MM.1S (cell line): ENCODE results near the gene MAP3K5.

Source experiments
- DNase-seq: peaks from one replicate; pipeline ENCODE4 v3.0.0-alpha.2; 2015
- H2AFZ ChIP-seq: fragments of 300-600 bp; sonication (generic); 2 replicates; pipeline ENCODE4 v1.6.0; 2016; ENCODE audit warnings: antibody characterized with exemption, low read length
- H3F3A ChIP-seq: fragments of 300-600 bp; sonication (generic); 2 replicates; pipeline ENCODE4 v1.6.1; 2016; ENCODE audit warnings: mild to moderate bottlenecking, antibody characterized with exemption, low read length, moderate library complexity, mixed read lengths; ENCODE audit not compliant: insufficient read depth
- H3K27ac ChIP-seq: fragments of 300-600 bp; sonication (generic); 2 replicates; pipeline ENCODE4 v1.5.1; 2016; ENCODE audit warnings: mild to moderate bottlenecking, low read length
- H3K27me3 ChIP-seq: fragments of 300-600 bp; sonication (generic); replicated peaks from 2 replicates; pipeline ENCODE4 v1.6.0; 2016; ENCODE audit warnings: low read length; ENCODE audit not compliant: insufficient read depth
- H3K36me3 ChIP-seq: fragments of 300-600 bp; sonication (generic); replicated peaks from 2 replicates; pipeline ENCODE4 v1.6.1; 2016; ENCODE audit warnings: mild to moderate bottlenecking, low read length, mixed read lengths; ENCODE audit not compliant: insufficient read depth
- H3K4me1 ChIP-seq: fragments of 300-600 bp; sonication (generic); 2 replicates; pipeline ENCODE4 v1.6.1; 2016; ENCODE audit warnings: low read length, mixed read lengths
- H3K4me2 ChIP-seq: fragments of 300-600 bp; sonication (generic); 2 replicates; pipeline ENCODE4 v1.6.0; 2016; ENCODE audit warnings: low read depth, low read length
- H3K4me3 ChIP-seq: fragments of 300-600 bp; sonication (generic); 2 replicates; pipeline ENCODE4 v1.5.1; 2016; ENCODE audit warnings: low read length, mixed read lengths
- H3K79me2 ChIP-seq: fragments of 300-600 bp; sonication (generic); 2 replicates; pipeline ENCODE4 v1.6.1; 2016; ENCODE audit warnings: mixed run types, low read length, mixed read lengths
- H3K9ac ChIP-seq: fragments of 300-600 bp; sonication (generic); 2 replicates; pipeline ENCODE4 v1.6.1; 2016; ENCODE audit warnings: low read length, mixed read lengths
- H3K9me2 ChIP-seq: fragments of 300-600 bp; sonication (generic); replicated peaks from 2 replicates; pipeline ENCODE4 v1.6.1; 2016; ENCODE audit warnings: mild to moderate bottlenecking, low read length, mixed read lengths; ENCODE audit not compliant: insufficient read depth
- H3K9me3 ChIP-seq: fragments of 300-600 bp; sonication (generic); replicated peaks from 2 replicates; pipeline ENCODE4 v1.6.1; 2016; ENCODE audit warnings: mild to moderate bottlenecking, low read length, mixed read lengths; ENCODE audit not compliant: insufficient read depth
- H4K20me1 ChIP-seq: fragments of 300-600 bp; sonication (generic); 2 replicates; pipeline ENCODE4 v1.6.1; 2016; ENCODE audit warnings: mild to moderate bottlenecking, low read length, moderate library complexity, mixed read lengths; ENCODE audit not compliant: insufficient read depth
- CTCF ChIP-seq: fragments of 300-600 bp; sonication (generic); IDR thresholded peaks from 2 replicates; pipeline ENCODE4 v1.5.1; 2016; ENCODE audit warnings: antibody characterized with exemption, low read length, mixed read lengths
- EZH2 ChIP-seq: fragments of 300-600 bp; sonication (generic); optimal IDR thresholded peaks from 2 replicates; pipeline ENCODE3; 2017; ENCODE audit warnings: low read depth, mild to moderate bottlenecking, antibody characterized with exemption, low read length, mixed read lengths
- EZH2phosphoT487 ChIP-seq: fragments of 300-600 bp; sonication (generic); IDR thresholded peaks from 2 replicates; pipeline ENCODE4 v1.6.1; 2018; ENCODE audit warnings: antibody characterized with exemption, low read length

MAP3K5 gene

GRCh38 chr6:136769124-136769523 is 23.2 kb downstream of the MAP3K5 start:
- H3K9me3 ChIP-seq: no peaks in the 10 kb centered on the region
- peaks cover 14% of the 10 kb centered on the region for H3F3A ChIP-seq
- no peak overlapping the region for H3K27ac ChIP-seq
- no peaks in the 10 kb centered on the region for H3K9me2 ChIP-seq
- no peak for TF ChIP-seq EZH2phosphoT487
- TF ChIP-seq CTCF: no peak
- TF ChIP-seq EZH2: no peak
- H3K4me3 ChIP-seq: no peak overlapping the region
- no peak overlapping the region for H3K4me2 ChIP-seq
- no peak overlapping the region for H3K9ac ChIP-seq
- no peaks in the 10 kb centered on the region for H3K36me3 ChIP-seq
- peaks cover 42% of the 10 kb centered on the region for H3K4me1 ChIP-seq
- no peak for DNase-seq
- H3K79me2 ChIP-seq: peaks cover 63% of the 10 kb centered on the region
- H3K27me3 ChIP-seq: no peaks in the 10 kb centered on the region
- no peaks in the 10 kb centered on the region for H4K20me1 ChIP-seq
- H2AFZ ChIP-seq: no peak overlapping the region

- Histone ChIP-seq H3K27ac (no peak overlapping the region), H3K79me2 (peaks cover 53% of the 10 kb centered on the region), H3K36me3 (no peaks in the 10 kb centered on the region), H3K4me1 (peaks cover 50% of the 10 kb centered on the region), H3K9me2 (no peaks in the 10 kb centered on the region), H3K4me2 (peak overlapping the region; percentile 43), H3K27me3 (no peaks in the 10 kb centered on the region), H3K9me3 (no peaks in the 10 kb centered on the region), H3F3A (peaks cover 28% of the 10 kb centered on the region), H3K4me3 (no peak overlapping the region), H4K20me1 (no peaks in the 10 kb centered on the region), H3K9ac (no peak overlapping the region), H2AFZ (no peak overlapping the region)
- no peak for DNase-seq
- TF ChIP-seq EZH2 (no peak), CTCF (no peak), EZH2phosphoT487 (no peak)
Measured at GRCh38 chr6:136767570-136768309, 24.5 kb downstream of the MAP3K5 start.

GRCh38 chr6:136767103-136767502 is 25.2 kb downstream of the MAP3K5 start:
- H3K27ac ChIP-seq: no peak overlapping the region

More at GRCh38 chr6:136767103-136767502, 25.2 kb downstream of the MAP3K5 start:
- Histone ChIP-seq H3K79me2 (peaks cover 56% of the 10 kb centered on the region), H3F3A (peaks cover 30% of the 10 kb centered on the region), H3K4me2 (peak overlapping the region; percentile 43), H3K36me3 (no peaks in the 10 kb centered on the region), H2AFZ (no peak overlapping the region), H3K9me3 (no peaks in the 10 kb centered on the region), H3K4me1 (peaks cover 50% of the 10 kb centered on the region), H3K4me3 (no peak overlapping the region), H3K9ac (no peak overlapping the region), H3K9me2 (no peaks in the 10 kb centered on the region), H3K27me3 (no peaks in the 10 kb centered on the region), H4K20me1 (no peaks in the 10 kb centered on the region)
- no peak for DNase-seq
- TF ChIP-seq CTCF: no peak
- TF ChIP-seq EZH2phosphoT487: no peak
- TF ChIP-seq EZH2: no peak
